ENCODE data around the gene FMN1.

The FMN1 gene

DNA sequence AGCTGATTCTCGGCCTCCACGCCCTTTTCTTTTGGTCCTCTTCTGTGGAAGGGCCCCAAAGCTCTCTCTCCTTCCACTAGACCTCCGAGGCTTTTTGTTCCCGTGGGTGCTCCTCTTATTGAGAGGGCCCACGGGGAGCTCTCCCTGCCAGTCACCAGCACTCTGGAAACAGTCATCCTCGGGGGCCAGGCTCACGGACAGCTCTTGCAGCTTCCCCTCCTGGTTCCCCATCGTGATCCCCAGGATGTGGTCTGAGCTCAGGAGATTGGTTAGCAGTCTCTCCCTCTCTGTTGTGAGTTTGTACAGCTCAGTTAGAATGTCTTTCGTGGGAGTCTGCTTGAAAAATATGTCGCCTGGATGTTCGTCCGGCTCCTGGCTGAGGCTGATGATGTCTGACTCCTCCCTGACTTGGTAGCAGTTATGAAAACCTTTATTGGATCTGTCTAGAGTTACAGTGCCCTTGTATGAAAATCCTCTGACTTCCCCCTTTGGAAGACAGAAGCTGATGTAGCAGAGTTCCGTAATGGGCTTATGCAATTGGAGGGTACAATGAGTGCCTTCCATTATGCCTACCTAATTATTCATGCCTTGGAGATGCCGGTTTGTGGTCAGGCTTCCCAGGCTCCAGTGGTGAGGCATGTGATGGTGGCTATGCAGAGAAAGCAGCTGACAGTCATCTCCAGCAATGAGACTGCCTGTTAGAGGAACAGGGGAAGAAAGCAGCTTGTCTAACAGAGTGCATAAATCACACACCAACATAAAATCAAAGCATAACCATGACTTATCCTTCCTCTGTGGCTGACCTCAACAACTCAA lies 40.0 kb downstream of the FMN1 start:
- peaks cover 5% of the 10 kb centered on the region for H3K4me1 ChIP-seq (ENCODE audit: control insufficient read depth, insufficient read depth, low read length)
- no peak overlapping the region for H3K4me3 ChIP-seq (ENCODE audit: low read depth, low read length)
- no peaks in the 10 kb centered on the region for H3K36me3 ChIP-seq (ENCODE audit: control insufficient read depth, insufficient read depth, low read length)
- H3K9ac ChIP-seq (ENCODE audit: low read depth, low read length), result no peak overlapping the region
- no peaks in the 10 kb centered on the region for H3K27me3 ChIP-seq (ENCODE audit: control insufficient read depth, insufficient read depth, low read length)
- no peak overlapping the region for H3K27ac ChIP-seq (ENCODE audit: low read depth, low read length)
- no peaks in the 10 kb centered on the region for H3K9me3 ChIP-seq (ENCODE audit: control insufficient read depth, insufficient read depth, low read length)

DNA sequence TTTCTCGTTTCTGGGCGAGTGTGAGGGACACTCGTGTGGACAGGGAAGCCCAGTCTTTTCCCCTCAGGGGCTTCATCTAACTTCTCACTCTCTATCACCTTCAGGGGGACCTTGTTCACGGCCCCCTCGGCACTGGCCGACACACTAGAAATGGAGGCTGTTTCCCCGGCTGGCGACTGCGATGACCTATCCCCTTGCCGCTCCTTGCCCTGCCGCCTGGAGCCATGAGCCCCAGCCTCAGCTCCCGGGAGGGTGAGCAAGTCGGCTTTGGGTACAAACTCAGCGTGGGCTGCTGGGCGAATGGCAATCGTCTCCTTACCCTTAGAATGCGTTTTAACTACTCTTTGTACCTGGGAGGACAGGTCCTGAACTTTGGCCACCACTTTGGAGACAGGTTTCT lies 41.0 kb downstream of the FMN1 start:
- Histone ChIP-seq H3K27me3 (ENCODE audit: control insufficient read depth, insufficient read depth, low read length) (no peaks in the 10 kb centered on the region), H3K4me3 (ENCODE audit: low read depth, low read length) (no peak overlapping the region), H3K36me3 (ENCODE audit: control insufficient read depth, insufficient read depth, low read length) (no peaks in the 10 kb centered on the region), H3K9me3 (ENCODE audit: control insufficient read depth, insufficient read depth, low read length) (no peaks in the 10 kb centered on the region), H3K9ac (ENCODE audit: low read depth, low read length) (no peak overlapping the region), H3K27ac (ENCODE audit: low read depth, low read length) (no peak overlapping the region), H3K4me1 (ENCODE audit: control insufficient read depth, insufficient read depth, low read length) (peaks cover 5% of the 10 kb centered on the region)

DNA sequence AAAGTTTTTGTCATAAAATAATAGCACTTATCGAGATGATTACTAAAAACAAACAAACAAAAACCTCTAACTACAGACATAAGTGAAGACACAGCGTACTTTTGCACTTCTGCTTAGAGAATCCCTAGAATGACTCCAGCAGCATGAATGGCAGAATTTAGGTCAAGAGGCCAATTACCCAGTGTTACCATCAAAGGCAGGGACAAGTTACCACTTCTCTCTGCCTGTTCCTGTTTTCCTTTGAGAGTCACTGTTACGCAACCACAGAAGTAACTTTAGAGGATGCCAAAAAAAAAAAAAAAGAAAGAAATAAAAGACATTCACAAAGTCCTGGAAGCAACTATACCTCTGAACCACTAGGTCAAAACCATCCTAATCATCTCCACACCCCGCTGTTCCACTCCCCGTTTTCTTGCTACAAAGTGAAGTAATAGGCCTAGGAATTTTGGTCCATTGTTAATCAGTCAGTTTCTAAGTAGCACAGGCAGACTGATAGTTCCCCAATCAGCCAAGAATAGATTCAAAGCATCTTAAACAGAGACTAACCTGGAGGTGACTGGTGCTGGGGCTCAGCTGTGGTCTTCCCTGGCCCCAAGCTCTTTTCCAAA lies 41.9 kb downstream of the FMN1 start:
- Histone ChIP-seq H3K4me3 (ENCODE audit: low read depth, low read length) (no peak overlapping the region), H3K4me1 (ENCODE audit: control insufficient read depth, insufficient read depth, low read length) (peaks cover 5% of the 10 kb centered on the region), H3K27me3 (ENCODE audit: control insufficient read depth, insufficient read depth, low read length) (no peaks in the 10 kb centered on the region), H3K27ac (ENCODE audit: low read depth, low read length) (no peak overlapping the region), H3K9ac (ENCODE audit: low read depth, low read length) (no peak overlapping the region), H3K9me3 (ENCODE audit: control insufficient read depth, insufficient read depth, low read length) (no peaks in the 10 kb centered on the region), H3K36me3 (ENCODE audit: control insufficient read depth, insufficient read depth, low read length) (no peaks in the 10 kb centered on the region)

DNA sequence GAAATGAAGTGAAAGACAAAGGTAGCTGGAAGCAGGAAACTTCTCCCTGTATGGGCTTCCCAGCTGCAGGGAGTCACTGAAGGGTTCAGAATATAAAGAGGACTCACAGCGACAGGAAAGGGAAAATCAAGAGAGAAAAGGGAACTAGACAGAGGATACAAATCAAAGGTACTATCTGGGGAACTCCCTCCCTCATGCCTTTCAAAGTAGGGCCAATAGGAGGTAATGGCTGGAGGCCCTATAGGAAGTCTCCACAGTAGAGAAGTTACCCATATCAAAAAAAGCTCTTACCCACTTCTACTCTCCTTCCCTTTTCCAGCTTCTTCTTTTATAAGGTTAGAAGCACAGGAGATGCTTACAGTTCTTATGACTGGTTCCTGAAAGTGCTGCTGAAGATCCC lies 43.5 kb downstream of the FMN1 start:
- H3K27ac ChIP-seq (ENCODE audit: low read depth, low read length), result no peak overlapping the region
- no peaks in the 10 kb centered on the region for H3K36me3 ChIP-seq (ENCODE audit: control insufficient read depth, insufficient read depth, low read length)
- H3K9me3 ChIP-seq (ENCODE audit: control insufficient read depth, insufficient read depth, low read length), result no peaks in the 10 kb centered on the region
- H3K27me3 ChIP-seq (ENCODE audit: control insufficient read depth, insufficient read depth, low read length), result no peaks in the 10 kb centered on the region
- H3K4me3 ChIP-seq (ENCODE audit: low read depth, low read length), result no peak overlapping the region
- peaks cover 5% of the 10 kb centered on the region for H3K4me1 ChIP-seq (ENCODE audit: control insufficient read depth, insufficient read depth, low read length)
- no peak overlapping the region for H3K9ac ChIP-seq (ENCODE audit: low read depth, low read length)

DNA sequence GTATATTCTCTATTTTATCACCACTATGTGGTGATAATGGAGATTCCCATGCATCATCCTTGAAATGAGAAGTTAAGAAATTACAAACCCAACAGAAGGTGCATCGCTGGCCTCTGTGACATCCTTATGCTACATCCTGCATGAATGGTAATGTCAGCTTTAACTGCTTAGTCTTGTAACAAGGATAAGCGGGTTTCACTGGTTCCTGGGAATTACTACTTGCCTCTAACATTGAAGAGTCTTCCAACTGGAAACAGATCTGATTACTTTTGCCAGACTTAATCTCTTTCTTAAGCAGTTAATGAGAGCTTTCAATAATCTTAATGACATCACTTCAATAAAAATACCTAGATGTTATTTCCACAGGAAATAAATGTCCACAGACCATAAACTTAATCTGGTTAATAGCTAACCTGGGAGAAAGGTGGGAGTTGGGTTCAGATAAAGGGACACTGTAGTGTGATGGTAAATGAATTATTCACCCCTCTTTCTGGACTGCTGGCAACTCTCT lies 44.0 kb downstream of the FMN1 start:
- Histone ChIP-seq H3K27ac (ENCODE audit: low read depth, low read length) (no peak overlapping the region), H3K9me3 (ENCODE audit: control insufficient read depth, insufficient read depth, low read length) (no peaks in the 10 kb centered on the region), H3K9ac (ENCODE audit: low read depth, low read length) (no peak overlapping the region), H3K4me3 (ENCODE audit: low read depth, low read length) (no peak overlapping the region), H3K36me3 (ENCODE audit: control insufficient read depth, insufficient read depth, low read length) (no peaks in the 10 kb centered on the region), H3K27me3 (ENCODE audit: control insufficient read depth, insufficient read depth, low read length) (no peaks in the 10 kb centered on the region), H3K4me1 (ENCODE audit: control insufficient read depth, insufficient read depth, low read length) (peaks cover 5% of the 10 kb centered on the region)

DNA sequence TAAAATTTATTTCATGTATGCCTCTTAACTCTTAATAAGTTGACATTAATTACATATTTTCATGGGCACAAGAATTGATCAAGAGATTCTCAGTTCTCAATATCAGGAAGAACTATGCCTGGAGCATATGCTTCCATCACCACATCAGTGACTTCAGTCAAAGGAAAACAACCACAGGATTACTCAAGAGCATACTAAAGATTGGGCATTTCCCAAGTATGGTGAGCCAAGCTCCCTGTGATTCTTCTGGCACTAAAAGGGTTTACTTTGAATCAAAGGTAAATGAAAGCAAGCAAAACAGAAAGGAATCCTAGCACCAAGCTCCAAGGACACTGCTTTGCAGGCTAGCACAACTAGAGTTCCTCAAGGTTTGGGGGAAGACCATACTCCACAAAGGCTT lies 44.6 kb downstream of the FMN1 start:
- peaks cover 5% of the 10 kb centered on the region for H3K4me1 ChIP-seq (ENCODE audit: control insufficient read depth, insufficient read depth, low read length)
- no peak overlapping the region for H3K4me3 ChIP-seq (ENCODE audit: low read depth, low read length)

DNA sequence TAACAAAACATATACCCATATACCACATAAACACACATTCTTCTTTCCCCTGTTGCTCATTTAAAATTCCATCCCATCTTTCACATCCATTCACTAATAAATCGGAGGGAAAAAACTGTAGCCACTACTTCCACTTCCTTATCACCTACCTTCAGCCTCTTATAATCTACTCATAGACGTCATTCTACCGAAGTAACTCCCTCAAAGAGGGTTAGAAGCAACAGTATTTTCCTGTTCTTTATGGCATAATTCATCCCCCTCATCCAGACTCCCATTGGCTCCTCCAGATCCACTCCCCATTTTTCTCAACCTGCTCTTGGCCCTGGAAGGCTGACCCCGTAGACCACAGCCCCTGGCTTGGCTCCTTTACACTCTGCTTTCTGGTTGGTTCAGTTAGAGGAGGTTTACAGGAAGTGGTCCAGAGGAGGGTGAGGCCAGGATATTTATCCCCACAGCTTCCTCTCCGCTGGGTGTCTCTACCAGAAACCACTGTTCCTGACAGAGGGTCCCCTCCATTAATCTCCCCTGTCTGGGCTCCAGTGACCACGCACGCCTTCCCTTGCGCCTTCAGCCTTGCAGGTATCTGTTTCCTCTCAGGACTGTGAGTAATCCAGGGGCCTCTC lies 46.3 kb downstream of the FMN1 start:
- Histone ChIP-seq H3K27me3 (ENCODE audit: control insufficient read depth, insufficient read depth, low read length) (no peaks in the 10 kb centered on the region), H3K36me3 (ENCODE audit: control insufficient read depth, insufficient read depth, low read length) (no peaks in the 10 kb centered on the region), H3K4me1 (ENCODE audit: control insufficient read depth, insufficient read depth, low read length) (peaks cover 5% of the 10 kb centered on the region), H3K9me3 (ENCODE audit: control insufficient read depth, insufficient read depth, low read length) (no peaks in the 10 kb centered on the region), H3K27ac (ENCODE audit: low read depth, low read length) (no peak overlapping the region), H3K9ac (ENCODE audit: low read depth, low read length) (no peak overlapping the region), H3K4me3 (ENCODE audit: low read depth, low read length) (no peak overlapping the region)

More for the DNA sequence above, 44.6 kb downstream of the FMN1 start:
- Histone ChIP-seq H3K9me3 (ENCODE audit: control insufficient read depth, insufficient read depth, low read length) (no peaks in the 10 kb centered on the region), H3K36me3 (ENCODE audit: control insufficient read depth, insufficient read depth, low read length) (no peaks in the 10 kb centered on the region), H3K27me3 (ENCODE audit: control insufficient read depth, insufficient read depth, low read length) (no peaks in the 10 kb centered on the region), H3K27ac (ENCODE audit: low read depth, low read length) (no peak overlapping the region), H3K9ac (ENCODE audit: low read depth, low read length) (no peak overlapping the region)

DNA sequence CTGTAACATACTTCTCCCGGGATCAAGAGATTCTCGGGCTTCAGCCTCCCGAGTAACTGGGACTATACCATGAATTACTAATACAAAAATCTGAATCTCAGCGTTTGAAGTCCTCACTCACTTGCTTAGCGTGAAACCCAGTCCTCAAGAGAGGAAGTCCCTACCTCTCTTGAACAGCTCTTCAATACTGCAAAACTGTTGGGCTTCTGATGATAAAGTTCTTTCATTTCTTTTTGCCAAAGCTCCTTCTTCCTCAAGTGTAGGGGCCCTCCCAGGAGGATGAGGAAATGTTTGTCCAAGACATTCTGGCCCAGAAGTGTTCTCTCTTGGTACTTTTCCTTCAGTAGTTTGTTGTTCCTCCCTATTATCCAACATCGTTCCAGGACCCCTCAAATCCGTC lies 48.5 kb downstream of the FMN1 start:
- Histone ChIP-seq H3K36me3 (ENCODE audit: control insufficient read depth, insufficient read depth, low read length) (no peaks in the 10 kb centered on the region), H3K9me3 (ENCODE audit: control insufficient read depth, insufficient read depth, low read length) (no peaks in the 10 kb centered on the region), H3K4me3 (ENCODE audit: low read depth, low read length) (no peak overlapping the region), H3K27ac (ENCODE audit: low read depth, low read length) (no peak overlapping the region), H3K27me3 (ENCODE audit: control insufficient read depth, insufficient read depth, low read length) (no peaks in the 10 kb centered on the region), H3K9ac (ENCODE audit: low read depth, low read length) (no peak overlapping the region), H3K4me1 (ENCODE audit: control insufficient read depth, insufficient read depth, low read length) (peaks cover 3% of the 10 kb centered on the region; the same call in 1 of the 2 replicates)

DNA sequence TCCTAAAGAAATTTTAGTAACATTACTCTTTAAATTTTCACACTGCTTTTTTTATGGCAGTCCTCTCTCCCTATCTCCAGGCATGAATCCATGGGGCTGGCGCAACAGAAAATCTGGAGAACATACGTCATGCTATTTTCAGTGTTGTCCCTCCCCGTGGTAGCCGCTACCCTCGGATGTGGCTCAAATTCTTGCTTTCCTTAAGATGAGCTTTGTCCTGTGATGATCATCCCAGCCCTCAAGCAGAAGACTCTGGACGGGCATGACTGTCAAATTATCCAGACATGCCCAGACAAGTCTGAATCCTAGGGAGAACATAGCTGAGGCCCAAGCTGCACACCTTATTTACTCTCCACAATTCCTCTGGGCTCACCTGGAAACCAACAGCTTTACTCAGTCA lies 49.1 kb downstream of the FMN1 start:
- H3K4me3 ChIP-seq (ENCODE audit: low read depth, low read length), result no peak overlapping the region
- no peak overlapping the region for H3K27ac ChIP-seq (ENCODE audit: low read depth, low read length)
- no peaks in the 10 kb centered on the region for H3K9me3 ChIP-seq (ENCODE audit: control insufficient read depth, insufficient read depth, low read length)
- H3K36me3 ChIP-seq (ENCODE audit: control insufficient read depth, insufficient read depth, low read length), result no peaks in the 10 kb centered on the region
- H3K9ac ChIP-seq (ENCODE audit: low read depth, low read length), result no peak overlapping the region
- no peaks in the 10 kb centered on the region for H3K27me3 ChIP-seq (ENCODE audit: control insufficient read depth, insufficient read depth, low read length)
- H3K4me1 ChIP-seq (ENCODE audit: control insufficient read depth, insufficient read depth, low read length), result no peaks in the 10 kb centered on the region

DNA sequence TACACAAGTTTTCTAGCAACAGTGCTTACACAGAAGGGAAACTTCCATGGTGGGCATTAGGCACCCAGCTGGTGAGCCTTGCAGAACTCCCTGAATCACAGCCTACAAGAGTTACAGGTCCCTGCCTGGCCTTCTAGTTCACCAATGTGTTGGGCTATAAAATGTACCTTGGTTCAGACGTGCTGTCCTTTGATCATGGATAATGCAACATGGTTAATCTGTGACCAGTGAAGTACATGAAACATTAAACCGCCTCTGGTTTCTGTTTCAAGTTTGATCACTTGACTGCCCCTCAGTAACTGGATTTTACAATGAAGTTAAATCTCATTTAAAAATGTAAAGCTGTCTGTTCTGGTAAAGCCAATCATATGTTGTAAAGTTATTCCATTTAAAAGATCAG lies 51.8 kb downstream of the FMN1 start:
- H3K27me3 ChIP-seq (ENCODE audit: control insufficient read depth, insufficient read depth, low read length), result no peaks in the 10 kb centered on the region
- H3K9me3 ChIP-seq (ENCODE audit: control insufficient read depth, insufficient read depth, low read length), result no peaks in the 10 kb centered on the region
- H3K36me3 ChIP-seq (ENCODE audit: control insufficient read depth, insufficient read depth, low read length), result no peaks in the 10 kb centered on the region
- H3K4me1 ChIP-seq (ENCODE audit: control insufficient read depth, insufficient read depth, low read length), result no peaks in the 10 kb centered on the region
- H3K4me3 ChIP-seq (ENCODE audit: low read depth, low read length), result no peak overlapping the region
- no peak overlapping the region for H3K27ac ChIP-seq (ENCODE audit: low read depth, low read length)
- H3K9ac ChIP-seq (ENCODE audit: low read depth, low read length), result no peak overlapping the region

DNA sequence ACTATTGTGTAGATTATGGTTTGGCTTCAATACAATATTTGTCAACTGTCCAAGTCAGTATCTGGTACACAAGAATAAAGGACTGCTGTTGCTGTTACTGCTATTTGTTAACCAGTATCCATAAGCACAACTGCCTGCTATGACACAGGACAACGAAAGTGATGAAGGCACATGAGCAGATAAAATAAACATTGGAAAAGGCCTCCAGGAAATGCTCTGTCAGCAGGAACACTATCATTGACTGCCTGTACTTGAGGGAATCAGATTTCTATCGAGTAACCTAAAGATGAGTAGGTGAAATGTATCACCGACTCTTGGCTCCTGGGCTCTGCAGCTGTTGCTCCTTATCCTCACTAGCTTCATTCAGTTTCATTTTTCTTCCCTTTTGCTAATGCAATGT lies 56.5 kb downstream of the FMN1 start:
- Histone ChIP-seq H3K9ac (ENCODE audit: low read depth, low read length) (no peak overlapping the region), H3K4me1 (ENCODE audit: control insufficient read depth, insufficient read depth, low read length) (no peaks in the 10 kb centered on the region), H3K36me3 (ENCODE audit: control insufficient read depth, insufficient read depth, low read length) (no peaks in the 10 kb centered on the region), H3K9me3 (ENCODE audit: control insufficient read depth, insufficient read depth, low read length) (no peaks in the 10 kb centered on the region), H3K27ac (ENCODE audit: low read depth, low read length) (no peak overlapping the region), H3K27me3 (ENCODE audit: control insufficient read depth, insufficient read depth, low read length) (no peaks in the 10 kb centered on the region), H3K4me3 (ENCODE audit: low read depth, low read length) (no peak overlapping the region)

Measured in HUES48 (cell line).